HepG2 (cell line): ENCODE results near the gene GNG10. TPM values are rescaled to one million over a fixed set of nuclear protein-coding genes. Genes with fewer than 3 reads are reported as not detected.

ENCODE experiments used
- ATAC-seq: fragments of 200-7000 bp; cut with Tn5 transposase; 3 replicates; pipeline ENCODE4 v1.9.1; 2020; ENCODE audit warnings: mild to moderate bottlenecking, moderate library complexity
- BruUV-seq: library from RNA; stranded (reverse); fragments of 400-500 nt; replicated peaks from 2 replicates; lab custom pipeline; 2021; lab: Mats Ljungman, UMichigan
- CTCF ChIA-PET: fragments of 300-600 bp; formaldehyde crosslinking; extraction: SDS; loops from one replicate; lab custom pipeline; 2021; ENCODE audit warnings: low total read pairs, inconsistent platforms, low intra/inter-chr PET ratio; lab: Yijun Ruan, JAX
- POLR2A ChIA-PET: fragments of 350-600 bp; sonication (Branson Sonifier 250); formaldehyde crosslinking; loops from one replicate; lab custom pipeline; 2020; ENCODE audit warnings: antibody characterized with exemption, inconsistent platforms; lab: Yijun Ruan, JAX
- DNase-seq: peaks from one replicate; pipeline ENCODE4 v3.0.0-alpha.2; 2015; ENCODE audit warnings: low spot score
- FAIRE-seq: peaks from 3 replicates; lab custom pipeline; 2011; peaks lifted over from hg19 to GRCh38; lab: Jason Lieb, UNC
- H2AFZ ChIP-seq: one replicate; pipeline ENCODE4 v1.6.1; 2011; ENCODE audit warnings: low read length, inconsistent platforms
- H3K27ac ChIP-seq: fragments of 300-600 bp; 3 replicates; pipeline ENCODE4 v1.8.0; 2011; ENCODE audit warnings: mixed run types, mild to moderate bottlenecking, mixed read lengths, low read length, inconsistent platforms; ENCODE audit not compliant: insufficient read depth; ENCODE audit errors: extremely low read length
- H3K27me3 ChIP-seq, 2 experiments: fragments of 200-600 bp in 1 of 2; 2 replicates in 1 of 2; 3 replicates in 1 of 2; pipeline versions ENCODE4 v1.6.0 to v1.8.0; 2011; ENCODE audit warnings: low read length in 2 of 2, mild to moderate bottlenecking in 2 of 2, moderate library complexity in 2 of 2, inconsistent platforms in 1 of 2; ENCODE audit not compliant: insufficient read depth in 2 of 2, control insufficient read depth in 1 of 2
- H3K36me3 ChIP-seq, 2 experiments: fragments of 200-600 bp in 1 of 2; replicated peaks in 1 of 2; 2 replicates in 1 of 2; 3 replicates in 1 of 2; pipeline versions ENCODE4 v1.5.1 to v1.8.0; 2011; ENCODE audit warnings: low read length in 2 of 2, inconsistent platforms in 1 of 2; ENCODE audit not compliant: insufficient read depth in 2 of 2, control insufficient read depth in 1 of 2
- H3K4me1 ChIP-seq: 2 replicates; pipeline ENCODE4 v1.5.1; 2012; ENCODE audit warnings: low read length, inconsistent platforms; ENCODE audit not compliant: insufficient read depth
- H3K4me2 ChIP-seq: 2 replicates; pipeline ENCODE4 v1.6.0; 2011; ENCODE audit warnings: low read depth, low read length, inconsistent platforms
- H3K4me3 ChIP-seq, 3 experiments: fragments of 200-600 bp in 1 of 3; sonication (generic), shearing (Covaris generic) in 1 of 3; replicated peaks in 1 of 3; 2 replicates each; pipeline ENCODE4 v1.5.1; 2011 to 2016; ENCODE audit warnings: low read length in 3 of 3, inconsistent platforms in 2 of 3, low read depth in 2 of 3, mild to moderate bottlenecking in 2 of 3, control low read depth in 1 of 3, mixed read lengths in 1 of 3; ENCODE audit not compliant: insufficient read depth in 1 of 3
- H3K79me2 ChIP-seq: one replicate; pipeline ENCODE4 v1.6.1; 2011; ENCODE audit warnings: low read length, inconsistent platforms; ENCODE audit not compliant: insufficient read depth
- H3K9ac ChIP-seq: 2 replicates; pipeline ENCODE4 v1.6.0; 2011; ENCODE audit warnings: mild to moderate bottlenecking, low read depth, low read length, inconsistent platforms; ENCODE audit not compliant: insufficient read depth
- H3K9me3 ChIP-seq: 2 replicates; pipeline ENCODE4 v1.5.1; 2012; ENCODE audit warnings: mild to moderate bottlenecking, low read length
- H4K20me1 ChIP-seq: 2 replicates; pipeline ENCODE4 v1.6.0; 2011; ENCODE audit warnings: inconsistent platforms, mild to moderate bottlenecking, low read length, moderate library complexity; ENCODE audit not compliant: insufficient read depth
- AHDC1 ChIP-seq: sonication (generic); formaldehyde crosslinking; IDR thresholded peaks from 2 replicates; pipeline ENCODE4 v1.5.1; 2020; ENCODE audit warnings: mild to moderate bottlenecking, missing genetic modification reagents, borderline replicate concordance
- BRD4 ChIP-seq: sonication (generic); formaldehyde crosslinking; IDR thresholded peaks from 2 replicates; pipeline ENCODE4 v1.4.0; 2020; ENCODE audit warnings: missing genetic modification reagents
- ELF1 ChIP-seq: sonication (generic); formaldehyde crosslinking; IDR thresholded peaks from 2 replicates; pipeline ENCODE4 v1.4.0; 2020; ENCODE audit warnings: missing genetic modification reagents
- FOXM1 ChIP-seq: sonication (generic); formaldehyde crosslinking; IDR thresholded peaks from 2 replicates; pipeline ENCODE4 v1.5.0; 2020; ENCODE audit warnings: missing genetic modification reagents
- SOX6 ChIP-seq, 2 experiments: fragments of 450-650 bp in 1 of 2; sonication (generic) in 1 of 2; formaldehyde crosslinking in 1 of 2; IDR thresholded peaks; 2 replicates each; pipeline versions ENCODE4 v1.4.0 to v1.6.1; 2017 to 2020; ENCODE audit warnings: antibody characterized with exemption in 1 of 2, mild to moderate bottlenecking in 1 of 2, missing genetic modification reagents in 1 of 2
- TFE3 ChIP-seq: IDR thresholded peaks from 2 replicates; pipeline ENCODE4 v1.6.1; 2016
- TRIM24 ChIP-seq: sonication (generic); formaldehyde crosslinking; IDR thresholded peaks from 2 replicates; pipeline ENCODE4 v1.8.0; 2022; ENCODE audit warnings: mild to moderate bottlenecking, missing genetic modification reagents
- ZFP37 ChIP-seq: sonication (generic); formaldehyde crosslinking; IDR thresholded peaks from 2 replicates; pipeline ENCODE4 v1.4.0; 2020; ENCODE audit warnings: missing genetic modification reagents, borderline replicate concordance
- ZFP82 ChIP-seq: sonication (generic); formaldehyde crosslinking; IDR thresholded peaks from 2 replicates; pipeline ENCODE4 v1.5.1; 2020; ENCODE audit warnings: mild to moderate bottlenecking, missing genetic modification reagents, borderline replicate concordance
- ZFY ChIP-seq: sonication (generic); formaldehyde crosslinking; IDR thresholded peaks from 2 replicates; pipeline ENCODE4 v1.4.0; 2020; ENCODE audit warnings: missing genetic modification reagents
- ZNF17 ChIP-seq: sonication (generic); formaldehyde crosslinking; IDR thresholded peaks from 2 replicates; pipeline ENCODE4 v1.5.0; 2020; ENCODE audit warnings: mild to moderate bottlenecking, missing genetic modification reagents
- ZNF292 ChIP-seq: sonication (generic); formaldehyde crosslinking; IDR thresholded peaks from 2 replicates; pipeline ENCODE4 v1.8.1; 2022; ENCODE audit warnings: mild to moderate bottlenecking, low read depth, missing genetic modification reagents, borderline replicate concordance
- ZNF615 ChIP-seq: sonication (generic); formaldehyde crosslinking; IDR thresholded peaks from 2 replicates; pipeline ENCODE4 v1.5.0; 2020; ENCODE audit warnings: mild to moderate bottlenecking, missing genetic modification reagents, borderline replicate concordance
- ZNF724P ChIP-seq: sonication (generic); formaldehyde crosslinking; IDR thresholded peaks from 2 replicates; pipeline ENCODE4 v1.8.0; 2022; ENCODE audit warnings: missing genetic modification reagents, borderline replicate concordance
- ZNF761 ChIP-seq: sonication (generic); formaldehyde crosslinking; conservative IDR thresholded peaks from 2 replicates; pipeline ENCODE4 v1.4.0; 2020; ENCODE audit warnings: mild to moderate bottlenecking, missing genetic modification reagents
- ZNF891 ChIP-seq: sonication (generic); formaldehyde crosslinking; IDR thresholded peaks from 2 replicates; pipeline ENCODE4 v1.5.0; 2020; ENCODE audit warnings: mild to moderate bottlenecking, missing genetic modification reagents
- WGBS: methylation state at CpG from one replicate; pipeline ENCODE4 v1.1.6; 2017; ENCODE audit warnings: low lambda C conversion rate; 5-methylcytosine and 5-hydroxymethylcytosine counted together
- in situ Hi-C: cut with HindIII; loops from 2 replicates; pipeline ENCODE4 v1.10.0; 2017; ENCODE audit warnings: low pct_unique_long_range_greater_than_20kb; ENCODE audit not compliant: extremely low pct_ligation_motif_present
- intact Hi-C: fragments of 100-400 bp; cut with micrococcal nuclease; formaldehyde crosslinking; loops from one replicate; pipeline ENCODE4 v1.10.0; 2022; ENCODE audit not compliant: unreplicated experiment
- polyA plus RNA-seq, 8 experiments: library from polyadenylated mRNA; depleted of rRNA in 3 of 8; stranded (reverse) in 7 of 8; unstranded in 1 of 8; fragments of >200 nt; fragmentation: Illumina TruSeq in 4 of 8; extraction: Trizol in 4 of 8; gene quantifications; 2 replicates each; pipeline versions ENCODE4 v1.2.1 to v1.2.3, GENCODE V29; 2011 to 2016; ENCODE audit warnings: low read depth in 4 of 8, missing spikeins in 1 of 8, mixed read lengths in 1 of 8; ENCODE audit not compliant: insufficient read depth in 1 of 8
- total RNA-seq, 5 experiments: library from RNA; depleted of rRNA; stranded (reverse); fragments of >200 nt; fragmentation: Illumina TruSeq; extraction: Trizol; gene quantifications; 2 replicates each; pipeline ENCODE4 v1.2.3, GENCODE V29; 2016; ENCODE audit warnings: low read depth in 1 of 5

The GNG10 gene
- total and polyA plus RNA-seq, 2 of the 13 experiments (the other 11 are each of a cell fraction or from before 2014, with no cell fraction given): 29.8 to 32.4 TPM

- no peak for TF ChIP-seq AHDC1 (CRISPR knock-in tag)
- TF ChIP-seq ZFP37: no peak
- peak; percentile 40; the same call in 1 of the 2 replicates for TF ChIP-seq ZFY
- TF ChIP-seq ZNF761: no peak
These were observed 16.9 kb downstream of the GNG10 start (continued) for GRCh38 chr9:111678293-111678692.

GRCh38 chr9:111679199-111679598 lies 17.8 kb downstream of the GNG10 start:
- intact Hi-C loops (no loop called here), in situ Hi-C loops (no loop called here)
- DNase-seq: no peak
- ChIA-PET CTCF (no interaction called here), POLR2A (no interaction called here)
- WGBS: 97% methylated on average over 6 of the region's 6 CpGs
- H3K79me2 ChIP-seq: no peaks in the 10 kb centered on the region
- H3K27ac ChIP-seq: no peak overlapping the region
- H2AFZ ChIP-seq: no peak overlapping the region
- no peak overlapping the region for H3K4me2 ChIP-seq
- H4K20me1 ChIP-seq: no peaks in the 10 kb centered on the region
- no TSS peak for BruUV-seq
- H3K36me3 ChIP-seq: no peaks in the 10 kb centered on the region
- FAIRE-seq: no peak
- no peaks in the 10 kb centered on the region for H3K9me3 ChIP-seq
- no peaks in the 10 kb centered on the region for H3K27me3 ChIP-seq
- H3K9ac ChIP-seq: no peak overlapping the region
- H3K4me1 ChIP-seq: peaks cover 10% of the 10 kb centered on the region
- no peak for ATAC-seq
- no peak overlapping the region for H3K4me3 ChIP-seq
- no peak for TF ChIP-seq TFE3 (CRISPR knock-in tag)
- no peak for TF ChIP-seq ZFP82
- TF ChIP-seq BRD4 (CRISPR knock-in tag): no peak
- TF ChIP-seq ZNF724P (CRISPR knock-in tag): no peak
- TF ChIP-seq ELF1: no peak
- TF ChIP-seq SOX6 (IDR thresholded peaks at IDR 0.05): no peak
- no peak for TF ChIP-seq SOX6 (CRISPR knock-in tag; IDR thresholded peaks at IDR 0.05)
- TF ChIP-seq TRIM24 (CRISPR knock-in tag): no peak
- TF ChIP-seq ZNF615 (CRISPR knock-in tag): no peak
- no peak for TF ChIP-seq ZNF891 (CRISPR knock-in tag)
- TF ChIP-seq FOXM1: no peak
- no peak for TF ChIP-seq ZNF292 (CRISPR knock-in tag)
- TF ChIP-seq ZNF17 (CRISPR knock-in tag): no peak
